ENCODE results near the gene IGSF21.

The IGSF21 gene

GRCh38 chr1:18422076-18422777 is 314.6 kb downstream of the IGSF21 start:
- no peak for DNase-seq (ENCODE audit: low read depth)

- DNase-seq (ENCODE audit: low read depth), result no peak
These were observed 315.4 kb downstream of the IGSF21 start for GRCh38 chr1:18422954-18423353.

DNA sequence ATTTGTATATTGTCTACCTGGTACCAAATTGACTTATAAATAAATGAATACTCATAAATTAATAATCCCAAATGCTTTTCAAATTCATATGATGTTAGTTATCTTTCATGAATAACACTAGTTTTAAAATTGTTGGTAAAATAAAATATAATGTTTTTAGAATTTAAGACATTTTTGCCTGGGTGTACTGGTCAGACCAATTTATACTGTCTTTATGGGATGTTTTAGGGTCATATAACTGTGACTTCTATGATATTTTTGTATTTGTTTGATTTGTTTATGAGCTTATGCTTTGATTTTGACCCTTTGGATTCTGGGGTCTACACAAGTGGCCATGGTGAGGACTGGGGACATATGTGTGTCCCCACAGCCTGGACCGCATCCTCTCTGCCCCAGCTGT is 319.0 kb downstream of the IGSF21 start:
- DNase-seq (ENCODE audit: low read depth), result no peak

Measured in GM04503 (cell line).